Loucy (cell line): ENCODE data around the gene DTNBP1.

ENCODE experiments used
- EZH2phosphoT487 ChIP-seq: fragments of 200-600 bp; IDR thresholded peaks from 2 replicates; pipeline ENCODE4 v1.6.1; 2018; ENCODE audit warnings: antibody characterized with exemption, mild to moderate bottlenecking, moderate library complexity, borderline replicate concordance
- TF ChIP-seq, protein P1 (sequence below): fragments of 200-600 bp; sonication (generic); conservative IDR thresholded peaks from 2 replicates; pipeline ENCODE4 v1.5.1; 2014; ENCODE audit warnings: mild to moderate bottlenecking, antibody characterized with exemption, low read length

DNA sequence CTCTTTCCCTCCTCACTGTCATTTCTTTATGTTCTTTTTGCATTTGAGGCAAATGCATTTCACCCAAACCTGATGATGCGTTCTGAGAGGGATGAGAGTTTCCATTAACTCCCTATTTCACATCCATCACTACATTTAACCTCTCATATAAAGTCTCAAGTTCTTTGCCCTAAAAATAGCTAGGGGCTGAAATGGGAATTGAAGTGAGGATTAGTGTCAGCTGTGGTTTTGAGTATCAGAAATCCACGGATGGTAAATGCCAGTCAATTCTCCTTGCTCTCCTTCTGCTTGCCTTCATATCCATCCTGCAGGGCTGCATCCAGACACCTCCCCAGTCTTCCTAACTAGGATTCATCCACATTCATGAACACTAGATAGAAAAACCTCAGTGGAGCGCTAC lies 10.0 kb upstream of the DTNBP1 start:
- TF ChIP-seq, protein P1, sequence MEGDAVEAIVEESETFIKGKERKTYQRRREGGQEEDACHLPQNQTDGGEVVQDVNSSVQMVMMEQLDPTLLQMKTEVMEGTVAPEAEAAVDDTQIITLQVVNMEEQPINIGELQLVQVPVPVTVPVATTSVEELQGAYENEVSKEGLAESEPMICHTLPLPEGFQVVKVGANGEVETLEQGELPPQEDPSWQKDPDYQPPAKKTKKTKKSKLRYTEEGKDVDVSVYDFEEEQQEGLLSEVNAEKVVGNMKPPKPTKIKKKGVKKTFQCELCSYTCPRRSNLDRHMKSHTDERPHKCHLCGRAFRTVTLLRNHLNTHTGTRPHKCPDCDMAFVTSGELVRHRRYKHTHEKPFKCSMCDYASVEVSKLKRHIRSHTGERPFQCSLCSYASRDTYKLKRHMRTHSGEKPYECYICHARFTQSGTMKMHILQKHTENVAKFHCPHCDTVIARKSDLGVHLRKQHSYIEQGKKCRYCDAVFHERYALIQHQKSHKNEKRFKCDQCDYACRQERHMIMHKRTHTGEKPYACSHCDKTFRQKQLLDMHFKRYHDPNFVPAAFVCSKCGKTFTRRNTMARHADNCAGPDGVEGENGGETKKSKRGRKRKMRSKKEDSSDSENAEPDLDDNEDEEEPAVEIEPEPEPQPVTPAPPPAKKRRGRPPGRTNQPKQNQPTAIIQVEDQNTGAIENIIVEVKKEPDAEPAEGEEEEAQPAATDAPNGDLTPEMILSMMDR = no peak
- TF ChIP-seq EZH2phosphoT487 = no peak
